Epithelial cell of esophagus (primary cell): Measurements from ENCODE around the gene ZFY.
A peak's percentile ranks its signal among the peaks of the same experiment; 100 is the strongest.
"Not testable (repeated sequence)": the region's sequence is repeated elsewhere in the genome, so short reads cannot be mapped to it uniquely, and the experiment has no call there.

Experiments used
- DNase-seq: peaks from one replicate; pipeline ENCODE4 v3.0.0; 2010; ENCODE audit warnings: low read depth
- H3K4me3 ChIP-seq: 2 replicates; pipeline ENCODE4 v1.5.1; 2011; ENCODE audit warnings: mild to moderate bottlenecking, low read length, control low read depth
- TF ChIP-seq, protein P1 (sequence below): IDR thresholded peaks from 2 replicates; pipeline ENCODE4 v1.5.1; 2011; ENCODE audit warnings: low read depth, mild to moderate bottlenecking, low read length, control low read depth, inconsistent platforms; ENCODE audit not compliant: insufficient read depth; ENCODE audit errors: missing control alignments

ZFY gene

DNA sequence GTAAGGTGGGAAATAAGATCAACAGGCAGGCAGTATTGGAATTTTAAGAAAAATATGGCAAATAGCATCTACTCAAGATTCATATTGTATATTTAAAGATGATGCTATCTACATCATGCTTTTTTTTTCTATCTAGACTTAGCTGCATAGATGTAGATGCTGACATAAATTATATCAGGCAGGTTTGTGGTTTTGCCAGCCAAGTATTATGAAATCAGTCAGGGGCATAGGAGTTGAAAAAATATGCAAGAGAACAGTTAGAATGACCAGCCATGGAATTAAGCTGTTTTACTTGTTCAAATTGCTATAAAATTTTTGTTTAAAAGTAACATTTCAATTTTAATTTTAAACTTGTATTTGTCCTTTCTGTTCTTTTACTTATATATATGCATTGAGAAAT lies 34.4 kb downstream of the ZFY start:
- TF ChIP-seq, protein P1, sequence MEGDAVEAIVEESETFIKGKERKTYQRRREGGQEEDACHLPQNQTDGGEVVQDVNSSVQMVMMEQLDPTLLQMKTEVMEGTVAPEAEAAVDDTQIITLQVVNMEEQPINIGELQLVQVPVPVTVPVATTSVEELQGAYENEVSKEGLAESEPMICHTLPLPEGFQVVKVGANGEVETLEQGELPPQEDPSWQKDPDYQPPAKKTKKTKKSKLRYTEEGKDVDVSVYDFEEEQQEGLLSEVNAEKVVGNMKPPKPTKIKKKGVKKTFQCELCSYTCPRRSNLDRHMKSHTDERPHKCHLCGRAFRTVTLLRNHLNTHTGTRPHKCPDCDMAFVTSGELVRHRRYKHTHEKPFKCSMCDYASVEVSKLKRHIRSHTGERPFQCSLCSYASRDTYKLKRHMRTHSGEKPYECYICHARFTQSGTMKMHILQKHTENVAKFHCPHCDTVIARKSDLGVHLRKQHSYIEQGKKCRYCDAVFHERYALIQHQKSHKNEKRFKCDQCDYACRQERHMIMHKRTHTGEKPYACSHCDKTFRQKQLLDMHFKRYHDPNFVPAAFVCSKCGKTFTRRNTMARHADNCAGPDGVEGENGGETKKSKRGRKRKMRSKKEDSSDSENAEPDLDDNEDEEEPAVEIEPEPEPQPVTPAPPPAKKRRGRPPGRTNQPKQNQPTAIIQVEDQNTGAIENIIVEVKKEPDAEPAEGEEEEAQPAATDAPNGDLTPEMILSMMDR = no peak
- no peak overlapping the region for H3K4me3 ChIP-seq
- DNase-seq = no peak

DNA sequence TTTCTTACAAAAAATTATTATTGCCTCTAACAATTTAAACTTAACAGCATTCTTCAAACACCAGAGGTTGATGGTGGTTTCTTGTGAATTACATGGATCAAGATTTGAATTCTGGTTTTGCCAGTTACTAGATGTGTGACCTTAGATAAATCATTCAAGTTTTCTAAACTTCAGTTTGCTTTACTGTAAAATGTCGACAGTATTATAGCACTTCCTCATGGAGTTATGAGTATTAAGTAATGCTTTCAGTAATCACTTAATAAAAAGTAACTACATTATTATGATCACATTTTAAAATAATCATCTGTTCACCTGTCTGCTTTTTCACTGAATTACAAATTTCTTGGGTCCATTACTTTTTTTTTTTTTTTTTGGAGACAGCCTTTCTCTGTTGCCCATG lies 37.5 kb downstream of the ZFY start:
- DNase-seq = no peak
- H3K4me3 ChIP-seq = no peak overlapping the region
- TF ChIP-seq, protein P1 = no peak

DNA sequence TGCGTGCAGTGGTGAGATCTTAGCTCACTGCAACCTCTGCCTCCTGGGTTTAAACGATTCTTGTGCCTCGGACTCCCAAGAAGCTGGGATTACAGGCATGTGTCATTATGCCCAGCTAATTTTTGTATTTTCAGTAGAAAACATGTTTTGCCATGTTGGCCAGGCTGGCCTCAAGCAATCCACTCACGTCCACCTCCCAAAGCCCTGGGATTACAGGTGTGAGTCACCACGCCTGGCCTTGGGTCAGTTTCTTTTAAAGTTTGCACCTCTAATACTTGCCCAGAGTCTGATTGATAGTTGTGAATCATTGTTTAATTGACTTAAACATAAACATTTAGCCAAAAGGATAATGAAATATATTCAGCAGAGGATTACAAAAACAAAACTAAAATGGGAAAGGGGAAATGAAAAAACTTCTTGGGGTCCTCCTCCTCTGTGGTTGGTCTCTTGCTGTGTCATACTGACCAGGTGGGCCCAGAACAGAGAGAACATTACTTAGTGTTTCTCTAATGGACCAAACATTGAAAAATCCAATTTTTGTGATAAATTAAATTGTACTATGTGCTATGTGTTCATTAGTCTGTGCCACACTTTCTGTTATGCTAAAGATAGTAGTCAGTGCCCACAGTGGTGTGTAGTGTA lies 38.0 kb downstream of the ZFY start:
- no peak overlapping the region for H3K4me3 ChIP-seq
- peak; percentile 48 for DNase-seq
- TF ChIP-seq, protein P1 = no peak

DNA sequence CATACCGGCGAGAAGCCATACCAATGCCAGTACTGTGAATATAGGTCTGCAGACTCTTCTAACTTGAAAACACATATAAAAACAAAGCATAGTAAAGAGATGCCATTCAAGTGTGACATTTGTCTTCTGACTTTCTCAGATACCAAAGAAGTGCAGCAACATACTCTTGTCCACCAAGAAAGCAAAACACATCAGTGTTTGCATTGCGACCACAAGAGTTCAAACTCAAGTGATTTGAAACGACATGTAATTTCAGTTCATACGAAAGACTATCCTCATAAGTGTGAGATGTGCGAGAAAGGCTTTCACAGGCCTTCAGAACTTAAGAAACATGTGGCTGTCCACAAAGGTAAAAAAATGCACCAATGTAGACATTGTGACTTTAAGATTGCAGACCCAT lies 44.1 kb downstream of the ZFY start:
- TF ChIP-seq, protein P1 = no peak
- no peak for DNase-seq
- H3K4me3 ChIP-seq = no peak overlapping the region

DNA sequence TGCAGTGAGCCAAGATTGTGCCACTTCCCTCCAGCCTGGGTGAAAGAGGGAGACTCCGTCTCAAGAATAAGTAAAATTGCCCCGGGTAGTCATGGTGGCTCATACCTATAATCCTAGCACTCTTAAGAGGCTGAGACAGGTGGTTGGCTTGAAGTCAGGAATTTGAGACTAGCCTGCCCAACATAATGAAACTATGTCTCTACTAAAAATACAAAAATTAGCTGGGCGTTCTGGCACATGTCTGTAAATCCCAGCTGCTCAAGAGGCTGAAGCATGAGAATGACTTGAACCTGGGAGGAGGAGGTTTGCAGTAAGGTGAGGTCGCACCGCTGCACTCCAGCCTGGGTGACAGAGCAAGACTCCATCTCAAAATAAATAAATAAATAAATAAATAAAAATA lies 49.3 kb downstream of the ZFY start:
- TF ChIP-seq, protein P1 = no peak
- no peak overlapping the region for H3K4me3 ChIP-seq
- DNase-seq = peak; percentile 22

DNA sequence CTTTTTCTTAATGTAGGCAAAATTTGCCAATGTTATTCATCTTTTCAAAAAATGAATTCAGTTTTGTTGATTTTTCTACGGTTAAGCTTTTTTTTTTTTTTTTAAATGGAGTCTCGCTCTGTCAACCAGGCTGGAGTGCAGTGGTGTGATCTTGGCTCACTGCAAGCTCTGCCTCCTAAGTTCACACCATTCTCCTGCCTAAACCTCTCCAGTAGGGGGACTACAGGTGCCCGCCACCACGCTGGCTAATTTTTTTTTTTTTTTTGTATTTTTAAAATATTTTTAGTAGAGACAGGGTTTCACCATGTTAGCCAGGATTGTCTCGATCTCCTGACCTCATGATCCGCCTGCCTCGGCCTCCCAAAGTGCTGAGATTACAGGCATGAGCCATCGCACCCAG lies 52.0 kb downstream of the ZFY start:
- not testable (repeated sequence) for DNase-seq, H3K4me3 ChIP-seq

DNA sequence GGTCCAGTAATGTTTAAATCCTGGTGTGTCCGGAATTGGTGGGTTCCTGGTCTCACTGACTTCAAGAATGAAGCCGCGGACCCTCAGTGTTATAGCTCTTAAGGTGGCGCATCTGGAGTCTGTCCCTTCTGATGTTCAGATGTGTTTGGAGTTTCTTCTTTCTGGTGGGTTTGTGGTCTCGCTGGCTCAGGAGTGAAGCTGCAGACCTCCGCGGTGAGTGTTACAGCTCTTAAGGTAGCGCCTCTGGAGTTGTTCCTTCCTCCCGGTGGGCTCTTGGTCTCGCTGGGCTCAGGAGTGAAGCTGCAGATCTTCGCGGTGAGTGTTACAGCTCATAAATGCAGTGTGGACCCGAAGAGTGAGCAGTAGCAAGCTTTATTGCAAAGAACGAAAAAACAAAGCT lies 62.2 kb downstream of the ZFY start:
- not testable (repeated sequence) for DNase-seq, H3K4me3 ChIP-seq

DNA sequence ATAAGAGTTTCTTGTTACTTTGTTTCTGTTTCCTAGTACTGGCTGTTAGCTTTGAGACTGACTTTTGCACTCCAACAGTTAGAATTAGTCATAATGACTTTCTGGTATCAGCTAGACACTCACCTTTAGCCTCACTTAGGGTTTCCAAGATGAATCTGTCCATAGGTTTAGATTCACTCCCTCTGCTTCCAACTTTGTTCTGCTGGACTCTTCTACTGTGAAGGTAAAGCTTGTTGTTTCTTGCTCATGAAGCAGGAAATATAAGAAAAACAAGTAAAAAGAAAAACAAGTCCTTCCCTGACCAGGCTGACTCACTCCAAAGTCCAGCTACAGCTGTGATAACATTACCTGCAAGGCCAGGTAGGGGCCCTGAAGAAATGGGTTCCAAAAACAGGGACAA lies 67.0 kb downstream of the ZFY start:
- no peak overlapping the region for H3K4me3 ChIP-seq
- DNase-seq = peak; percentile 47
- TF ChIP-seq, protein P1 = no peak
